ENCODE results near the gene QRFPR.

Gene QRFPR

GRCh38 chr4:121373841-121374240 lies 7.0 kb downstream of the QRFPR start:
- Mint-ChIP-seq H3K4me3 (no peak overlapping the region), H3K9me3 (ENCODE audit: low read depth) (no peaks in the 10 kb centered on the region), H3K27ac (no peak overlapping the region)

GRCh38 chr4:121370729-121371325 lies 10.0 kb downstream of the QRFPR start:
- Mint-ChIP-seq H3K9me3 (ENCODE audit: low read depth) (no peaks in the 10 kb centered on the region), H3K27me3 (peaks cover 14% of the 10 kb centered on the region)

More at GRCh38 chr4:121373841-121374240, 7.0 kb downstream of the QRFPR start:
- Mint-ChIP-seq H3K27me3 (peaks cover 24% of the 10 kb centered on the region), H3K4me1 (ENCODE audit: low read depth) (no peaks in the 10 kb centered on the region), H3K36me3 (no peaks in the 10 kb centered on the region)

GRCh38 chr4:121360495-121360894 lies 20.3 kb downstream of the QRFPR start:
- H3K4me1 Mint-ChIP-seq (ENCODE audit: low read depth), result no peaks in the 10 kb centered on the region

More at GRCh38 chr4:121370729-121371325, 10.0 kb downstream of the QRFPR start:
- Mint-ChIP-seq H3K27ac (no peak overlapping the region), H3K36me3 (no peaks in the 10 kb centered on the region), H3K4me1 (ENCODE audit: low read depth) (no peaks in the 10 kb centered on the region), H3K4me3 (no peak overlapping the region)

GRCh38 chr4:121358473-121358872 lies 22.3 kb downstream of the QRFPR start:
- Mint-ChIP-seq H3K36me3 (peaks cover 6% of the 10 kb centered on the region), H3K27ac (no peak overlapping the region), H3K4me1 (ENCODE audit: low read depth) (no peaks in the 10 kb centered on the region), H3K9me3 (ENCODE audit: low read depth) (peaks cover 17% of the 10 kb centered on the region), H3K4me3 (no peak overlapping the region), H3K27me3 (peaks cover 20% of the 10 kb centered on the region)

More at GRCh38 chr4:121360495-121360894, 20.3 kb downstream of the QRFPR start:
- no peaks in the 10 kb centered on the region for H3K36me3 Mint-ChIP-seq
- H3K4me3 Mint-ChIP-seq, result no peak overlapping the region
- peaks cover 12% of the 10 kb centered on the region for H3K27me3 Mint-ChIP-seq
- H3K9me3 Mint-ChIP-seq (ENCODE audit: low read depth), result no peaks in the 10 kb centered on the region
- no peak overlapping the region for H3K27ac Mint-ChIP-seq

GRCh38 chr4:121353213-121353612 lies 27.6 kb downstream of the QRFPR start:
- Mint-ChIP-seq H3K36me3 (peaks cover 6% of the 10 kb centered on the region), H3K4me3 (no peak overlapping the region), H3K4me1 (ENCODE audit: low read depth) (no peaks in the 10 kb centered on the region), H3K27me3 (peaks cover 17% of the 10 kb centered on the region), H3K9me3 (ENCODE audit: low read depth) (peaks cover 18% of the 10 kb centered on the region), H3K27ac (no peak overlapping the region)

GRCh38 chr4:121344098-121344497 lies 36.7 kb downstream of the QRFPR start:
- H3K27ac Mint-ChIP-seq, result no peak overlapping the region
- no peaks in the 10 kb centered on the region for H3K9me3 Mint-ChIP-seq (ENCODE audit: low read depth)
- no peaks in the 10 kb centered on the region for H3K4me1 Mint-ChIP-seq (ENCODE audit: low read depth)
- no peaks in the 10 kb centered on the region for H3K36me3 Mint-ChIP-seq
- peaks cover 9% of the 10 kb centered on the region for H3K27me3 Mint-ChIP-seq
- no peak overlapping the region for H3K4me3 Mint-ChIP-seq

- peaks cover 5% of the 10 kb centered on the region for H3K27me3 Mint-ChIP-seq
Measured at GRCh38 chr4:121340247-121340646, 40.6 kb downstream of the QRFPR start.

GRCh38 chr4:121339824-121340223 lies 41.0 kb downstream of the QRFPR start:
- Mint-ChIP-seq H3K4me1 (ENCODE audit: low read depth) (no peaks in the 10 kb centered on the region), H3K27ac (no peak overlapping the region), H3K9me3 (ENCODE audit: low read depth) (no peaks in the 10 kb centered on the region), H3K27me3 (peaks cover 5% of the 10 kb centered on the region), H3K4me3 (no peak overlapping the region), H3K36me3 (no peaks in the 10 kb centered on the region)

More at GRCh38 chr4:121340247-121340646, 40.6 kb downstream of the QRFPR start:
- no peak overlapping the region for H3K4me3 Mint-ChIP-seq
- H3K27ac Mint-ChIP-seq, result no peak overlapping the region
- H3K9me3 Mint-ChIP-seq (ENCODE audit: low read depth), result no peaks in the 10 kb centered on the region
- no peaks in the 10 kb centered on the region for H3K36me3 Mint-ChIP-seq
- no peaks in the 10 kb centered on the region for H3K4me1 Mint-ChIP-seq (ENCODE audit: low read depth)

GRCh38 chr4:121339307-121339706 lies 41.5 kb downstream of the QRFPR start:
- no peaks in the 10 kb centered on the region for H3K9me3 Mint-ChIP-seq (ENCODE audit: low read depth)
- H3K27me3 Mint-ChIP-seq, result peaks cover 5% of the 10 kb centered on the region
- H3K27ac Mint-ChIP-seq, result no peak overlapping the region
- no peaks in the 10 kb centered on the region for H3K4me1 Mint-ChIP-seq (ENCODE audit: low read depth)
- H3K4me3 Mint-ChIP-seq, result no peak overlapping the region
- no peaks in the 10 kb centered on the region for H3K36me3 Mint-ChIP-seq

- no peak overlapping the region for H3K27ac Mint-ChIP-seq
- no peak overlapping the region for H3K4me3 Mint-ChIP-seq
- H3K4me1 Mint-ChIP-seq (ENCODE audit: low read depth), result no peaks in the 10 kb centered on the region
- no peaks in the 10 kb centered on the region for H3K9me3 Mint-ChIP-seq (ENCODE audit: low read depth)
- H3K27me3 Mint-ChIP-seq, result peaks cover 1% of the 10 kb centered on the region
- H3K36me3 Mint-ChIP-seq, result no peaks in the 10 kb centered on the region
Measured at GRCh38 chr4:121338518-121338917, 42.3 kb downstream of the QRFPR start.

- H3K36me3 Mint-ChIP-seq, result no peaks in the 10 kb centered on the region
- no peak overlapping the region for H3K4me3 Mint-ChIP-seq
- H3K9me3 Mint-ChIP-seq (ENCODE audit: low read depth), result no peaks in the 10 kb centered on the region
- no peaks in the 10 kb centered on the region for H3K27me3 Mint-ChIP-seq
- H3K4me1 Mint-ChIP-seq (ENCODE audit: low read depth), result no peaks in the 10 kb centered on the region
- H3K27ac Mint-ChIP-seq, result no peak overlapping the region
Measured at GRCh38 chr4:121336706-121337105, 44.1 kb downstream of the QRFPR start.

GRCh38 chr4:121330180-121330665 lies 50.6 kb downstream of the QRFPR start:
- Mint-ChIP-seq H3K9me3 (ENCODE audit: low read depth) (no peaks in the 10 kb centered on the region), H3K27me3 (peaks cover 11% of the 10 kb centered on the region), H3K4me3 (no peak overlapping the region), H3K4me1 (ENCODE audit: low read depth) (no peaks in the 10 kb centered on the region), H3K36me3 (no peaks in the 10 kb centered on the region), H3K27ac (no peak overlapping the region)

GRCh38 chr4:121326597-121326996 lies 54.2 kb downstream of the QRFPR start:
- Mint-ChIP-seq H3K4me1 (ENCODE audit: low read depth) (no peaks in the 10 kb centered on the region), H3K27me3 (peaks cover 11% of the 10 kb centered on the region), H3K9me3 (ENCODE audit: low read depth) (no peaks in the 10 kb centered on the region), H3K36me3 (no peaks in the 10 kb centered on the region), H3K27ac (no peak overlapping the region), H3K4me3 (no peak overlapping the region)

GRCh38 chr4:121324331-121324730 lies 56.5 kb downstream of the QRFPR start:
- peaks cover 11% of the 10 kb centered on the region for H3K27me3 Mint-ChIP-seq
- H3K4me3 Mint-ChIP-seq, result no peak overlapping the region
- no peaks in the 10 kb centered on the region for H3K9me3 Mint-ChIP-seq (ENCODE audit: low read depth)
- H3K27ac Mint-ChIP-seq, result no peak overlapping the region
- H3K36me3 Mint-ChIP-seq, result no peaks in the 10 kb centered on the region
- no peaks in the 10 kb centered on the region for H3K4me1 Mint-ChIP-seq (ENCODE audit: low read depth)

- H3K4me1 Mint-ChIP-seq (ENCODE audit: low read depth), result no peaks in the 10 kb centered on the region
- H3K36me3 Mint-ChIP-seq, result peaks cover 4% of the 10 kb centered on the region
- peaks cover 8% of the 10 kb centered on the region for H3K27me3 Mint-ChIP-seq
- H3K9me3 Mint-ChIP-seq (ENCODE audit: low read depth), result peaks cover 5% of the 10 kb centered on the region
- no peak overlapping the region for H3K4me3 Mint-ChIP-seq
- H3K27ac Mint-ChIP-seq, result no peak overlapping the region
Measured at GRCh38 chr4:121321466-121321865, 59.4 kb downstream of the QRFPR start.

GRCh38 chr4:121316091-121316490 lies 64.7 kb downstream of the QRFPR start:
- no peak overlapping the region for H3K4me3 Mint-ChIP-seq
- H3K4me1 Mint-ChIP-seq (ENCODE audit: low read depth), result no peaks in the 10 kb centered on the region
- H3K27ac Mint-ChIP-seq, result no peak overlapping the region
- peaks cover 5% of the 10 kb centered on the region for H3K9me3 Mint-ChIP-seq (ENCODE audit: low read depth)
- H3K27me3 Mint-ChIP-seq, result peaks cover 12% of the 10 kb centered on the region
- peaks cover 4% of the 10 kb centered on the region for H3K36me3 Mint-ChIP-seq

Measured in activated naive CD8-positive, alpha-beta T cell (primary cell).